ENCODE data around the gene NTN4.
"Not testable (repeated sequence)": the region's sequence is repeated elsewhere in the genome, so short reads cannot be mapped to it uniquely, and the experiment has no call there.

Gene NTN4

GRCh38 chr12:95796225-95796981 lies 5.8 kb upstream of the NTN4 start:
- no peak for DNase-seq

- DNase-seq, result no peak
These were observed 619 bp upstream of the NTN4 start for GRCh38 chr12:95790917-95791849.

- no peak for DNase-seq
These were observed 1.2 kb downstream of the NTN4 start for GRCh38 chr12:95789126-95790032.

- DNase-seq, result peak in 1 of 2 experiments; percentile 46
These were observed 1.9 kb downstream of the NTN4 start for GRCh38 chr12:95788637-95789036.

- DNase-seq, result no peak
These were observed 3.2 kb downstream of the NTN4 start for GRCh38 chr12:95787274-95787818.

GRCh38 chr12:95784915-95785314 lies 5.6 kb downstream of the NTN4 start:
- no peak for DNase-seq

- DNase-seq, result peak in 1 of 2 experiments; percentile 16
These were observed 6.3 kb downstream of the NTN4 start for GRCh38 chr12:95784286-95784685.

GRCh38 chr12:95775466-95775865 lies 15.1 kb downstream of the NTN4 start:
- DNase-seq, result not testable (repeated sequence)

- DNase-seq, result no peak
These were observed 16.1 kb downstream of the NTN4 start for GRCh38 chr12:95774311-95775045.

GRCh38 chr12:95773320-95773719 lies 17.2 kb downstream of the NTN4 start:
- no peak for DNase-seq

GRCh38 chr12:95767703-95768102 lies 22.9 kb downstream of the NTN4 start:
- DNase-seq, result no peak

- DNase-seq, result no peak
These were observed 24.1 kb downstream of the NTN4 start for GRCh38 chr12:95766356-95767019.

GRCh38 chr12:95764848-95765247 lies 25.7 kb downstream of the NTN4 start:
- DNase-seq, result no peak

- peak; percentile 51 to 86 for DNase-seq
These were observed 26.7 kb downstream of the NTN4 start for GRCh38 chr12:95763809-95764253.

- no peak for DNase-seq
These were observed 28.3 kb downstream of the NTN4 start for GRCh38 chr12:95762123-95762785.

- no peak for DNase-seq
These were observed 30.2 kb downstream of the NTN4 start for GRCh38 chr12:95760371-95760770.

GRCh38 chr12:95759718-95760117 lies 30.8 kb downstream of the NTN4 start:
- DNase-seq, result no peak

- DNase-seq, result no peak
These were observed 31.5 kb downstream of the NTN4 start for GRCh38 chr12:95759039-95759438.

- DNase-seq, result no peak
These were observed 34.2 kb downstream of the NTN4 start for GRCh38 chr12:95756362-95756761.

GRCh38 chr12:95755261-95755865 lies 35.2 kb downstream of the NTN4 start:
- DNase-seq, result no peak
